Peyer's patch (tissue), 4 donors: Measurements from ENCODE around the gene FOXC2. TPM values are rescaled to one million over a fixed set of nuclear protein-coding genes. Genes with fewer than 3 reads are reported as not detected.

Experiments
- DNase-seq, 3 donors: peaks; one replicate each; pipeline ENCODE4 v3.0.0-alpha.2; 2017 to 2019
- H3K27ac ChIP-seq, 4 donors: fragments of 200-600 bp; sonication (generic); one replicate each; pipeline ENCODE4 v1.5.1; 2016 to 2019
- H3K27me3 ChIP-seq, 2 donors: fragments of 200-600 bp; sonication (generic); one replicate each; pipeline ENCODE4 v1.5.1; 2019
- H3K36me3 ChIP-seq, 3 donors: fragments of 200-600 bp; sonication (generic); one replicate each; pipeline ENCODE4 v1.5.1; 2016 to 2019
- H3K4me1 ChIP-seq, 4 donors: fragments of 200-600 bp; sonication (generic); one replicate each; pipeline ENCODE4 v1.5.1; 2016 to 2019
- H3K4me3 ChIP-seq, 4 donors: fragments of 200-600 bp; sonication (generic); 1 replicate in 3 of 4; 2 replicates in 1 of 4; pipeline ENCODE4 v1.5.1; 2016 to 2019; ENCODE audit warnings: mild to moderate bottlenecking in 1 of 4
- H3K9me3 ChIP-seq, 4 donors: fragments of 200-600 bp; sonication (generic); one replicate each; pipeline ENCODE4 v1.5.1; 2016 to 2019; ENCODE audit warnings: mild to moderate bottlenecking in 1 of 4
- POLR2A ChIP-seq, 2 donors: fragments of 450-650 bp; IDR thresholded peaks; one replicate each; pipeline ENCODE4 v1.5.1; 2017; ENCODE audit warnings: antibody characterized with exemption in 2 of 2, mild to moderate bottlenecking in 2 of 2, moderate library complexity in 2 of 2
- total RNA-seq, 4 donors: library from RNA; depleted of rRNA; stranded (reverse); fragments of >200 nt; gene quantifications; one replicate each; pipeline ENCODE4 v1.1.0, GENCODE V29; 2016
- TF ChIP-seq, protein P1 (sequence below), 6 experiments: fragments of 450-650 bp in 4 of 6; fragments of 200-600 bp in 2 of 6; sonication (generic) in 1 of 6; IDR thresholded peaks; one replicate each; pipeline ENCODE4 v1.5.1; 2017 to 2019; ENCODE audit warnings: antibody characterized with exemption in 6 of 6, mild to moderate bottlenecking in 3 of 6, moderate library complexity in 1 of 6

Gene FOXC2
- total RNA-seq, 4 donors from 2014 or later, result 0.40 to 1.5 TPM; not detected in 2

DNA sequence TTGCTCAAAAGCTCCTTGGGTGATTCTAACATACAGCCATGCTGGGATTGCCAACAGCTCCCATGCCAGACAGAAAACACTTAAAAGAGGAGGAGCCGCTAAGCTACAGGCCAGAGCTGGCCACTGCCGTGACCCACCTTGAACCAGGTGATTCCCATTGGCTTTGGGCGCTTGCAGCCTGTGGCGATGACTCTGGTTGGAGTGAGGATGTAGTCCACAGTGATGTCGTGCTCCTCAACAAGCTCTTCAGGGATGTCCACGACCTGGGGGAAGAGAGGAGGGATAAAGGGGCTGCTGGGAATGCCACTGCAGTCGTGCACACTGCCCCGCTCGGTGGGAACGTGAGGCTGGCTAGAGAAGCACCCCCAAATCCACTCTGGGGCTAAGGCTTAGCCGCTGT lies 25.1 kb upstream of the FOXC2 start:
- Histone ChIP-seq H3K27me3 (no peaks in the 10 kb centered on the region), H3K4me3 (no peak overlapping the region), H3K36me3 (peaks cover 0 to 78% (median 0%) of the 10 kb centered on the region in 3 donors), H3K4me1 (no peaks in the 10 kb centered on the region), H3K27ac (no peak overlapping the region), H3K9me3 (no peaks in the 10 kb centered on the region)
- TF ChIP-seq, protein P1, sequence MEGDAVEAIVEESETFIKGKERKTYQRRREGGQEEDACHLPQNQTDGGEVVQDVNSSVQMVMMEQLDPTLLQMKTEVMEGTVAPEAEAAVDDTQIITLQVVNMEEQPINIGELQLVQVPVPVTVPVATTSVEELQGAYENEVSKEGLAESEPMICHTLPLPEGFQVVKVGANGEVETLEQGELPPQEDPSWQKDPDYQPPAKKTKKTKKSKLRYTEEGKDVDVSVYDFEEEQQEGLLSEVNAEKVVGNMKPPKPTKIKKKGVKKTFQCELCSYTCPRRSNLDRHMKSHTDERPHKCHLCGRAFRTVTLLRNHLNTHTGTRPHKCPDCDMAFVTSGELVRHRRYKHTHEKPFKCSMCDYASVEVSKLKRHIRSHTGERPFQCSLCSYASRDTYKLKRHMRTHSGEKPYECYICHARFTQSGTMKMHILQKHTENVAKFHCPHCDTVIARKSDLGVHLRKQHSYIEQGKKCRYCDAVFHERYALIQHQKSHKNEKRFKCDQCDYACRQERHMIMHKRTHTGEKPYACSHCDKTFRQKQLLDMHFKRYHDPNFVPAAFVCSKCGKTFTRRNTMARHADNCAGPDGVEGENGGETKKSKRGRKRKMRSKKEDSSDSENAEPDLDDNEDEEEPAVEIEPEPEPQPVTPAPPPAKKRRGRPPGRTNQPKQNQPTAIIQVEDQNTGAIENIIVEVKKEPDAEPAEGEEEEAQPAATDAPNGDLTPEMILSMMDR (IDR thresholded peaks at IDR 0.05), result no peak
- TF ChIP-seq POLR2A (IDR thresholded peaks at IDR 0.05), result no peak
- no peak for DNase-seq

DNA sequence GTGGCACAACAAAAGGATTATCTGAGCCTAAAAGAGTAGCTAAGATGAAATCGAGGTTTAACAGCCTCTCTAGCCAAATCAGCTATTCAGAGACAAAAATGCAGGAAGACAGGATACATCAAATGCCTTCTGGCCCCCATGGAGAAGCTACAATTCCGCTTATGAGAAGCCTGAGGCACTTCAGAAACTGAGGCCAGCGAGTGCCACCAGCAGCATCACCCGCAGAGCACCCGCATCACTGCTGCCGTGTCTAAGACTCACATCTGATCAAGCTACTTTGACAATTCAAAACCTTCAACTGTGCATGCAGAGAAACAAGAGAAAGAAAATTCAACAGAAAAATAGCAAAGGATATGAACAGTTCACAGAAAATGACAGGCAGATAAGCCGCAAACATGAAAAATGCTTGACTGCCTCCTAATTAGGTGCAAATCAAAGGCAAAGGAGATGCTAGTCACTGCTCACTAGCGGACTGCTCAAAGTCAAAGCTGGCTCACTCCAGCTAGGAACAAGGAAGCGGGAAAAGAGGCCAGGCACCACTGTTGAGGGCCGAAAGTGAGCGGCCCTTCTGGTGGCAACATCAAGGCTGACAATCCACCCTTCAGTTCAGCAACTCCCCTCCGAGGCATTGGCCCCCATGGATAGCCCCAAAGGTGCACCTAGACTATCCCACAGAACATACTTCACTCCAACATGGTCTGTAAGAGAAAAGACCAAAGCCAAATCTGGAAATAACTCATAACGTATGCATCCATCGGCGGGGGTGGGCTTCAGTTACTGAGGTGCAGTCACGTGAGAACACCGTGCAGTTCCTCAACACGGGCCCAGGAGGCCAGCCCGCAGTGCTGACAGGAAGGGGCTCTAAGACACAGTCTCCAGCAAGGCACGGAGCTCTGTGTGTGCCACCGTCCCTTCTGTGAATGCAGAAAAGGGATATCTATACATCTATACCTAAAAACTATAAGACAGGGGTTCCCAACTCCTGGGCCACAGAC lies 23.6 kb upstream of the FOXC2 start:
- Histone ChIP-seq H3K27me3 (no peaks in the 10 kb centered on the region), H3K36me3 (peaks cover 0 to 83% (median 0%) of the 10 kb centered on the region in 3 donors), H3K9me3 (no peaks in the 10 kb centered on the region), H3K4me3 (no peak overlapping the region), H3K4me1 (no peaks in the 10 kb centered on the region), H3K27ac (no peak overlapping the region)
- TF ChIP-seq, protein P1 (IDR thresholded peaks at IDR 0.05), result no peak
- TF ChIP-seq POLR2A (IDR thresholded peaks at IDR 0.05), result no peak
- DNase-seq, result no peak

DNA sequence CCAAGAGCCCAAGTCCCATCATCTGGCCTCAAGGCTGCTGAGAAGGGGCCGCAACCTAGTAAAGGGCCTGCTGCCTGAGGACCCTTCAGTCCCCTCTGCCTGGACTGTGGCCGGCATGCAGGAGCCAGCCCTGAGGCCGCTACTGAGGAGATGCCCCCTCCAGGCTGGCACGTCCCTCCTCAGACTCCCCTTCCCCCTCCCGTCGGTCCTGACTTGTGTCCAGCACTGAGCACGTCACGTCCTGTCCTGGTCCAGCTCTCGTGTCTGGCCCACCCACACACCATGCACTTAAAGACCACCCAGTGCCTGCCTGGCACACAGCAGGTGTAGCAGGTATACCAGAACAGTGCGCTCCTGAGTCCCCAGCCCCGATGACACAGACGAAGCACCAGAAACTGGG lies 21.1 kb upstream of the FOXC2 start:
- H3K27ac ChIP-seq, result no peak overlapping the region
- H3K27me3 ChIP-seq, result no peaks in the 10 kb centered on the region
- no peak for TF ChIP-seq POLR2A (IDR thresholded peaks at IDR 0.05)
- TF ChIP-seq, protein P1 (IDR thresholded peaks at IDR 0.05), result no peak
- H3K9me3 ChIP-seq, result no peaks in the 10 kb centered on the region
- peaks cover 0 to 79% (median 0%) of the 10 kb centered on the region in 3 donors for H3K36me3 ChIP-seq
- H3K4me3 ChIP-seq, result no peak overlapping the region
- H3K4me1 ChIP-seq, result no peaks in the 10 kb centered on the region
- no peak for DNase-seq

DNA sequence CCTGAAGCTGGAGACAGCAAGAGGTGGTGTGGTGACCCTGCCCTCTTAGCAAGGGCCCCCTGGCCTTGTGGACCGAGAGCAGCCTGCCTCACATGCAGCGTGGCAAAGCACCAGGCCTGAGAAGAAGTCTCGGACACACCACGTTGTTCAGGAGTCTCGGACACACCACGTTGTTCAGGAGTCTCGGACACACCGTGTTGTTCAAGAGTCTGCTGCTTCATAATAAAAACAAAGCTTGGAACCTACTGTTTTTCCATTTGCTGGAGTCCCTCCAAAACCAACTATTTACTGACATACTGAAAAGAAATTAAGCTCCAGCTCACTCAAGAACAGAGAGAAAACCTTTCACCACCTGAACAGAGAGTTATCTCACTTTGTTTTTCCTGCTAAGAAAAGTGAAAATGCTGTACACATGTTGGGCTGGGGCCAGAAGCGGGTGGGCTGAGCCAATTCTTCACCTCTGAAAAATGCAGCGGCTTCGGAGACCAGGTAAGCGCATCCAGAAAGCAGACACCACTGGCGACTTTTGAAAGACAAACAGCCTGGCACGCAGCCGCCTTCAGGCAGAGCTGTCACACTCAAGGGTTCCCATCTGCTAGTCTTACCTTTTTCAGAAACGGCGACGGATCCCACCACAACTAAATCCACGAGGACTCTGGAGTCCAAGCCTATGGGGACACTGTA lies 20.5 kb upstream of the FOXC2 start:
- H3K27me3 ChIP-seq, result no peaks in the 10 kb centered on the region
- DNase-seq, result no peak
- peaks cover 0 to 76% (median 0%) of the 10 kb centered on the region in 3 donors for H3K36me3 ChIP-seq
- no peak overlapping the region for H3K27ac ChIP-seq
- H3K4me3 ChIP-seq, result no peak overlapping the region
- H3K9me3 ChIP-seq, result no peaks in the 10 kb centered on the region
- no peak for TF ChIP-seq POLR2A (IDR thresholded peaks at IDR 0.05)
- TF ChIP-seq, protein P1 (IDR thresholded peaks at IDR 0.05), result no peak
- no peaks in the 10 kb centered on the region for H3K4me1 ChIP-seq

DNA sequence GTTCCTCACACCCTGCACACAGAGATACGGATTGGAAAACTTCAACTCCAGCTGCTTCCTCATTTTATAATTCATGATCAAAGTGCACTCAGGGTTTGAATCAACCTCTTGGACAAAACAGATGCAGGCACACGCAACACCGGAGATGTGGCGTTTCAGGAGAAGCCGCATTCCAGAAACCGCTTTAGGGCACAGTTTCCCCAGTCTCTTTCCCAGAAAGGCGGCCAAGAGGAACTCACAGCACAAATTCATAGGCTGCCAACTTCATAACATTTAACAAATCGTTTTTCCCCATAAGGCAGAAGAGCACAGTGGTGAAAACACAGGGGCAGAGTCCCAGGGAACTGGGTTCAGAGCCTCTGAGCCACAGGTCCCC lies 20.0 kb upstream of the FOXC2 start:
- no peak for TF ChIP-seq POLR2A (IDR thresholded peaks at IDR 0.05)
- TF ChIP-seq, protein P1 (IDR thresholded peaks at IDR 0.05), result no peak
- Histone ChIP-seq H3K9me3 (no peaks in the 10 kb centered on the region), H3K4me1 (no peaks in the 10 kb centered on the region), H3K27ac (no peak overlapping the region), H3K4me3 (no peak overlapping the region), H3K27me3 (no peaks in the 10 kb centered on the region), H3K36me3 (peaks cover 0 to 71% (median 0%) of the 10 kb centered on the region in 3 donors)
- DNase-seq, result no peak
